HPDE6-E6E7 (cell line): ENCODE measurements around the gene FRAT2.
A peak's percentile ranks its signal among the peaks of the same experiment; 100 is the strongest.
"Not testable (repeated sequence)": the region's sequence is repeated elsewhere in the genome, so short reads cannot be mapped to it uniquely, and the experiment has no call there.

Experiments
- DNase-seq: peaks from one replicate; pipeline ENCODE4 v3.0.0; 2011; ENCODE audit warnings: missing footprints; ENCODE audit errors: extremely low spot score

Gene FRAT2

GRCh38 chr10:97356318-97356914 is 21.9 kb upstream of the FRAT2 start:
- no peak for DNase-seq

- DNase-seq = no peak
Measured at GRCh38 chr10:97355571-97355975, 21.0 kb upstream of the FRAT2 start.

GRCh38 chr10:97353945-97354344 is 19.4 kb upstream of the FRAT2 start:
- no peak for DNase-seq

GRCh38 chr10:97349752-97350513 is 15.4 kb upstream of the FRAT2 start:
- DNase-seq = no peak

GRCh38 chr10:97347317-97347716 is 12.8 kb upstream of the FRAT2 start:
- no peak for DNase-seq

- DNase-seq = not testable (repeated sequence)
Measured at GRCh38 chr10:97343664-97344063, 9.1 kb upstream of the FRAT2 start.

- no peak for DNase-seq
Measured at GRCh38 chr10:97341416-97341815, 6.9 kb upstream of the FRAT2 start.

GRCh38 chr10:97338041-97338440 is 3.5 kb upstream of the FRAT2 start:
- no peak for DNase-seq

GRCh38 chr10:97336942-97337831 is 2.7 kb upstream of the FRAT2 start:
- no peak for DNase-seq

GRCh38 chr10:97336446-97336845 is 1.9 kb upstream of the FRAT2 start:
- DNase-seq = no peak

- DNase-seq = no peak
Measured at GRCh38 chr10:97336006-97336405, 1.5 kb upstream of the FRAT2 start.

- no peak for DNase-seq
Measured at GRCh38 chr10:97335188-97335619, 675 bp upstream of the FRAT2 start.

- DNase-seq = no peak
Measured at GRCh38 chr10:97333601-97334369, 744 bp downstream of the FRAT2 start.

GRCh38 chr10:97333351-97333600 is 1.3 kb downstream of the FRAT2 start:
- no peak for DNase-seq

- DNase-seq = peak; percentile 69
Measured at GRCh38 chr10:97332591-97333350, 1.8 kb downstream of the FRAT2 start.

GRCh38 chr10:97331153-97331703 is 3.3 kb downstream of the FRAT2 start:
- no peak for DNase-seq

GRCh38 chr10:97329766-97330165 is 4.8 kb downstream of the FRAT2 start:
- DNase-seq = no peak

GRCh38 chr10:97328646-97329453 is 5.7 kb downstream of the FRAT2 start:
- no peak for DNase-seq

- DNase-seq = no peak
Measured at GRCh38 chr10:97327348-97328294, 6.9 kb downstream of the FRAT2 start.
